ENCODE measurements around the gene SSH2.
"Not testable (repeated sequence)": the region's sequence is repeated elsewhere in the genome, so short reads cannot be mapped to it uniquely, and the experiment has no call there.

The SSH2 gene

DNA sequence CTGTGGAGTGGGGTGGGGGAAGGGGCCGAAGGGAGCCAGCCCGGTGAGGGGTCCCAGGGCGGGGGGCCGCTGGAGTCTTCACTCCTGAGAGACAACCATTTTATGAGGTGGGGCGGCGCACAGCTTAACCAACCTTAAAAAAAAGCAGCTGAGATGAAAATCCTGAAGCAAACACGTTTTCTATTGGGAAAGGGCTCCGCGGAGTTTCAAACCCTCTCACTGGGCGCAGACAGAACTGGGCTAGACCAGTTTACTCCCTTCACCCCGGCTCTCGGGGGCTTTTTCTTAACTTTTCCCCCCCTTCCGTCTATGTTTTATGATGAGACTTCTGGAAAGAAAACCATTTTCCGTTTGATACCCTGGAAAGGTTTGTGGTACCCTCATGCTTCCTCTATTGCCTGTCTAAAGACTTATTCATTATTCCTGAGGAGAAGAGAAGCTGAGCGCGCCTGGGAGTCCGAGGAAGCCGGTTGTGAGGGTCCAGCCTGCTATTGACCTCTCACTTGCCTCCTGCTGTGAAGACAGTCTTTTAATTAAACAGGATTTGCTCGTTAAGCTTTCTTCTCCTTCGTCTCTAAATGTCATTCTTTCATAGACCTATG, 482 bp upstream of the SSH2 start:
- in situ Hi-C loops (cut with MboI; ENCODE audit: low sequenced_read_pairs) = loop anchor here (25.0 kb wide), 1 partner anchor 293 kb away; no protein-coding TSS in a partner anchor

GRCh38 chr17:29929006-29929532, 959 bp downstream of the SSH2 start:
- in situ Hi-C loops (cut with MboI; ENCODE audit: low sequenced_read_pairs) = loop anchor here (10.0 to 25.0 kb wide), 3 partner anchors 64 to 292 kb away; no protein-coding TSS in a partner anchor

DNA sequence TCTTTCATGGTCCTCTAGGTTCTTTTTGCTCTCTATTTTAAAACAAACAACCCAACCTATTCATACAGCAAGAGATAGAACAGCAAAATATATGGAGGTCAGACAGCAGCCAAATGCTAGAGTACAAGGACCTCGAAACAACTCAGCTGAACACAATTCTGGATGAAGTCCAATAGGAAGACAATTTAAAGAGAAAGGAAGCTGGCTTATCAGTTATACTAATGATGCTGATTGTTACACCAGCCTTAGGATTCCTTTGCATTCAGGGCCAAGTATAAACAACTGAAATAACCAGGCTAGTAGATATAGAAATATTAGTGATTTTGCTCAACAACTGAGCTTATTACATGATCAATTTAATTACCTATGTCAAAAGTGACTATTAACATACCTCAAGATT, 2.5 kb downstream of the SSH2 start:
- in situ Hi-C loops (cut with MboI; ENCODE audit: low sequenced_read_pairs) = loop anchor here (10.0 to 25.0 kb wide), 3 partner anchors 63 to 290 kb away; no protein-coding TSS in a partner anchor

DNA sequence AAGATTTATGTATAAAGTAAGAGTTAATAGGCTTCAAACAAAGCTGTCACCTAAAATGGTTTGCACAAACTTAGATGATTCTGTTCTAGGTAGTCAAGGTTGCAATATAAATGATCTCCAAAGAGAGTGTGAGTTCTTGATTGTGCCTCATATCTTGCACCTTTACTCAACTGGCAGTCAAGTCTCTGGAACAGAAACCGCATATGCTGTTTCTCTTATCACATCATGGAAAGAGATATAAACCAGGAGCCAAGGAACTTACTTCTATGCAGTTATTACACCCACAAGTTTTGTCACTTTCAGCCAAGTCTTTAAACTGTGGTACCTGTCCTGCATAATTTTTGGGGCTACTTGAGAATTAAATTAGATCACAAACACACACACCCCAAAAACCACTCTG, 5.2 kb downstream of the SSH2 start:
- in situ Hi-C loops (cut with MboI; ENCODE audit: low sequenced_read_pairs) = loop anchor here (10.0 to 25.0 kb wide), 3 partner anchors 60 to 287 kb away; no protein-coding TSS in a partner anchor

- in situ Hi-C loops (cut with MboI; ENCODE audit: low sequenced_read_pairs) = no loop called here
Measured at GRCh38 chr17:29918922-29919856, 10.8 kb downstream of the SSH2 start.

DNA sequence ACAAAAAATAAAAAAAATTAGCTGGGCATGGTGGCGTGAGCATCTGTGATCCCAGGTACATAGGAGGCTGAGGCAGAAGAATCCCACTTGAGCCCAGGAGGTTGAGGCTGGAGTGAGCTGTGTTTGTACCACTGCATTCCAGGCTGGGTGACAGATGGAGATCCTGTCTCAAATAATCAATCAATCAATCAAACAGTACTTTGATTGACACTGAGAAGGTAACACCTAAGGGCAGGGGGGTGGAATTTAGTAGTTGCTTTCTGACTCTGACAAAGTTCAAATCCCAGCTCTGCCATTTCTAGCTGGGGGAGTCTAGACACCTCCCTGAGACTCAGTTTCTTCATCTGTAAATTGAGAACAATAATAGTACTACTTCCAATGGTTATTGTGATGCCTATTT, 12.0 kb downstream of the SSH2 start:
- in situ Hi-C loops (cut with MboI; ENCODE audit: low sequenced_read_pairs) = no loop called here

GRCh38 chr17:29914819-29915537, 15.1 kb downstream of the SSH2 start:
- in situ Hi-C loops (cut with MboI; ENCODE audit: low sequenced_read_pairs) = no loop called here

GRCh38 chr17:29911641-29912177, 18.3 kb downstream of the SSH2 start:
- in situ Hi-C loops (cut with MboI; ENCODE audit: low sequenced_read_pairs) = no loop called here

- in situ Hi-C loops (cut with MboI; ENCODE audit: low sequenced_read_pairs) = no loop called here
Measured at GRCh38 chr17:29909236-29910003, 20.6 kb downstream of the SSH2 start.

DNA sequence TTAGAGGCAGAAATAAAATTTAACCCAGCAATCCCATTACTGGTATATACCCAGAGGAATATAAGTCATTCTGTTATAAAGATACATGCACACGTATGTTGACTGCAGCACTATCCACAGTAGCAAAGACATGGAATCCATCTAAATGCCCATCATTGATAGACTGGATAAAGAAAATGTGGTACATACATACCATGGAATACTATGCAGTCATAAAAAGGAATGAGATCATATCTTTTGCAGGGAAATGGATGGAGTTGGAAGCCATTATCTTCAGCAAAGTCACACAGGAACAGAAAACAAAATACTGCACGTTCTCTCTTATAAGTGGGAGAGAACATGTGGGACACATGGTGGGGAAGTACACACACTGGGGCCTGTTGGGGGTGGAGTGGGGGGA, 23.1 kb downstream of the SSH2 start:
- in situ Hi-C loops (cut with MboI; ENCODE audit: low sequenced_read_pairs) = no loop called here

DNA sequence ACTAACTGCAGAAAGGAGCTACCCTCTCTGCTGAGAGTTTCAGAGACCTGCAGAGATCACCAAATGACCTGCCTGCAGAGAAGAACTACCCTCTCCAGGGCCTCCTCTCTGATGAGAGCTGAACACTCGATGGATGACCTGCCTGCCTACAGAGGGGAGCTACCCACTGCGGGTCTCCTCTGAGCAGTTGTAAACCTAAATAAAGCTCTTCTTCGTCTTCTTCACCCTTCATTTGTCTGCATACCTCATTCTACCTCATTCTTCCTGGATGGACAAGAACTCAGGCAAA, 24.2 kb downstream of the SSH2 start:
- in situ Hi-C loops (cut with MboI; ENCODE audit: low sequenced_read_pairs) = no loop called here

DNA sequence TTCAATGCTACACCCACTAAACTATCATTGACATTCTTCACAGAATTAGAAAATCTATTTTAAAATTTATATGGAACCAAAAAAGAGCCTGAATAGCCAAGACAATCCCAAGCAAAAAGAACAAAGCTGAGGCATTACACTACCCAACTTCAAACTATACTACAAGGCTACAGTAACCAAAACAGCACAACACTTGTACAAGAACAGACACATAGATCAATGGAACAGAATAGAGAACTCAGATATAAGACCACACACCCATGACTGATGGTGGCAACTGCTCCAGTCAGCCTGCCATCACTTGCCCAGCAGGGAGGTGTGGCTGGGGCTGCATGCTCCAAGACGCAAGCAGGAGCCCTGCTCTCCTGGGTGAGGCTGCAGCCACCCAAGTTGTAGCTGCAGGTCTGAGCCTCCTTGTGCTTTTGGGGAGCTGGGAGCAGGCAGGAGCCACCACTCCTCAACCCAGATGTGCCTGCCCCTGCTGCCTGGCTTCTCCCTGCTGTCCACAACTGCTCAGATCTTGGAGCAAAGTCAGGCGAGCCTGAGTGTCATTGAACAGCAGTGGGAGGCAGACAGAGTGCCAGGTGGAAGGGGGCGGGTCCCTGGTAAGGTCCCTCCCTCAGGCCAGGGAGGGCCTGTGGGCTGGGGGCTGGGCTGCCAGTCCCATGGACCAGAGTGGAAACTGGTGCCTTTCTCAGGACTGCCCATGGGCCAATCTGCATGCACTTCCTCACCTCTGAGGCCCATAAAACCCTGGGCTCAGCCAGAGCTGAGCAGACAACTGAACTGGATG, 24.7 kb downstream of the SSH2 start:
- in situ Hi-C loops (cut with MboI; ENCODE audit: low sequenced_read_pairs) = no loop called here

- in situ Hi-C loops (cut with MboI; ENCODE audit: low sequenced_read_pairs) = no loop called here
Measured at GRCh38 chr17:29903471-29903870, 26.6 kb downstream of the SSH2 start.

- in situ Hi-C loops (cut with MboI; ENCODE audit: low sequenced_read_pairs) = not testable (repeated sequence)
Measured at GRCh38 chr17:29897136-29897535, 32.9 kb downstream of the SSH2 start.

GRCh38 chr17:29892201-29892600, 37.8 kb downstream of the SSH2 start:
- in situ Hi-C loops (cut with MboI; ENCODE audit: low sequenced_read_pairs) = no loop called here

DNA sequence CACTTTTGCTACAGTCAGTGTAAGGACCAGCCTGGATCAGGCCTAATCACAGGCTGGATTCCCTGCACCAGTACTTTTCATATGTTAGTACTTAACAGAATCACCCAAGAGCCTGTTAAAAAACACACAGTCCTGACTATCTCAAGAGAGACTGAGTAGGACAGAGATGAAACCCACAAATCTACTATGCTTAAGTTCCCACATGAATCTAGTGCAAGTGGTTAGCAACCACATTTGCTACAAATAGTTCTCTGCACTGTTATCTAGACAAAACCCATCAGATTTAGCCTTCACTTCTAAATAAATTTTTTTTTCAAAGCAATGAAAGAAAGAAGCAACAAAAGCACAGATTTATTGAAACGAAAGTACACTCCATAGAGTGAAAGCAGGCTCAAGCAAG, 38.9 kb downstream of the SSH2 start:
- in situ Hi-C loops (cut with MboI; ENCODE audit: low sequenced_read_pairs) = no loop called here

- in situ Hi-C loops (cut with MboI; ENCODE audit: low sequenced_read_pairs) = no loop called here
Measured at GRCh38 chr17:29885031-29885640, 44.9 kb downstream of the SSH2 start.

- in situ Hi-C loops (cut with MboI; ENCODE audit: low sequenced_read_pairs) = no loop called here
Measured at GRCh38 chr17:29883497-29883896, 46.5 kb downstream of the SSH2 start.

DNA sequence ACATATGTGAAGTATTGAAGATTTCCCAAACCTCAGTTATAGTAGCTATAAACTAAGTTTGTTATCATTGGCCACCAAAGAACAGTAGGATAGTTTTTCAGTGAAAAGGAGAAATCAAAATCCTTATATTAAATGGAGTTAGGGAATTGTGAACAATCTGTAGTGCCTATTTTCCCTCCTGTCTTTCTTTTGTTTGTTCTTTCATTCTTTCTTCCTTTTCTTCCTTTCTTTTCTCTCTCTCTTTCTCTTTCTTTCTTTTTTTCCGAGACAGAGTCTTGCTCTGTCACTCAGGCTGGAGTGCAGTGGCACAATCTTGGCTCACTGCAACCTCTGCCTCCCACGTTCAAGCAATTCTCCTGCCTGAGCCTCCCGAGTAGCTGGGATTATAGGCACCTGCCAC, 48.8 kb downstream of the SSH2 start:
- in situ Hi-C loops (cut with MboI; ENCODE audit: low sequenced_read_pairs) = no loop called here
